IMR-90 (cell line): ENCODE results near the gene ALS2CL. TPM values are rescaled to one million over a fixed set of nuclear protein-coding genes. Genes with fewer than 3 reads are reported as not detected.

ENCODE experiments used
- ATAC-seq: fragments of 200-7000 bp; cut with Tn5 transposase; 2 replicates; pipeline ENCODE4 v1.9.1; 2020; ENCODE audit warnings: low read depth, mild to moderate bottlenecking, moderate library complexity
- BruUV-seq: library from RNA; stranded (reverse); fragments of 400-500 nt; replicated peaks from 2 replicates; lab custom pipeline; 2021; lab: Mats Ljungman, UMichigan
- CTCF ChIA-PET: fragments of 300-600 bp; formaldehyde crosslinking; extraction: SDS; loops from one replicate; lab custom pipeline; 2021; ENCODE audit warnings: antibody characterized with exemption; lab: Yijun Ruan, JAX
- POLR2A ChIA-PET: fragments of 300-600 bp; sonication (Branson Sonifier 250); formaldehyde crosslinking; loops from one replicate; lab custom pipeline; 2022; ENCODE audit warnings: antibody characterized with exemption; ENCODE audit not compliant: unreplicated experiment; lab: Charles Lee
- DNase-seq: peaks from one replicate; pipeline ENCODE4 v3.0.0; 2013
- H2AFZ ChIP-seq: replicated peaks from 2 replicates; pipeline ENCODE3; 2013; ENCODE audit warnings: low read length, mild to moderate bottlenecking; ENCODE audit not compliant: poor library complexity
- H2AK5ac ChIP-seq: 2 replicates; pipeline ENCODE4 v1.6.1; 2013; ENCODE audit warnings: low read depth, low read length, inconsistent platforms
- H2AK9ac ChIP-seq: replicated peaks from 2 replicates; pipeline ENCODE3; 2013; ENCODE audit warnings: mild to moderate bottlenecking, low read depth, low read length, moderate library complexity; ENCODE audit not compliant: poor library complexity
- H2BK120ac ChIP-seq: 2 replicates; pipeline ENCODE4 v1.6.1; 2013; ENCODE audit warnings: low read depth, low read length, inconsistent platforms
- H2BK15ac ChIP-seq: 3 replicates; pipeline ENCODE4 v1.6.1; 2013; ENCODE audit warnings: low read depth, low read length, inconsistent platforms
- H2BK20ac ChIP-seq: 2 replicates; pipeline ENCODE4 v1.6.1; 2013; ENCODE audit warnings: low read depth, mild to moderate bottlenecking, inconsistent platforms, low read length, moderate library complexity
- H2BK5ac ChIP-seq: 2 replicates; pipeline ENCODE4 v1.6.1; 2013; ENCODE audit warnings: mild to moderate bottlenecking, low read depth, low read length, inconsistent platforms; ENCODE audit not compliant: poor library complexity, severe bottlenecking
- H3K14ac ChIP-seq: replicated peaks from 2 replicates; pipeline ENCODE4 v1.6.1; 2013; ENCODE audit warnings: low read depth, low read length, inconsistent platforms
- H3K18ac ChIP-seq: 2 replicates; pipeline ENCODE4 v1.6.1; 2013; ENCODE audit warnings: low read depth, low read length, control low read depth
- H3K23ac ChIP-seq: 2 replicates; pipeline ENCODE4 v1.6.1; 2013; ENCODE audit warnings: low read depth, low read length, inconsistent platforms
- H3K27ac ChIP-seq: 2 replicates; pipeline ENCODE4 v1.5.1; 2013; ENCODE audit warnings: mild to moderate bottlenecking, control low read depth, low read length; ENCODE audit not compliant: insufficient read depth
- H3K27me3 ChIP-seq: 2 replicates; pipeline ENCODE4 v1.6.1; 2013; ENCODE audit warnings: low read length; ENCODE audit not compliant: control insufficient read depth, insufficient read depth
- H3K36me3 ChIP-seq: 2 replicates; pipeline ENCODE4 v1.6.1; 2013; ENCODE audit warnings: low read length, mixed read lengths; ENCODE audit not compliant: control insufficient read depth, insufficient read depth
- H3K4ac ChIP-seq: 2 replicates; pipeline ENCODE4 v1.6.1; 2013; ENCODE audit warnings: low read depth, low read length, inconsistent platforms
- H3K4me1 ChIP-seq: 2 replicates; pipeline ENCODE4 v1.6.1; 2013; ENCODE audit warnings: low read length, mixed read lengths; ENCODE audit not compliant: control insufficient read depth, insufficient read depth
- H3K4me2 ChIP-seq: 2 replicates; pipeline ENCODE4 v1.6.1; 2013; ENCODE audit warnings: low read depth, mild to moderate bottlenecking, control low read depth, low read length, moderate library complexity
- H3K4me3 ChIP-seq: 2 replicates; pipeline ENCODE4 v1.5.1; 2013; ENCODE audit warnings: low read depth, mild to moderate bottlenecking, control low read depth, low read length, moderate library complexity; ENCODE audit not compliant: insufficient read depth
- H3K56ac ChIP-seq: 2 replicates; pipeline ENCODE4 v1.6.1; 2013; ENCODE audit warnings: low read length, inconsistent platforms; ENCODE audit not compliant: insufficient read depth; ENCODE audit errors: extremely low read depth
- H3K79me1 ChIP-seq, 2 experiments: 2 replicates each; pipeline ENCODE4 v1.6.1; 2013; ENCODE audit warnings: low read length in 2 of 2, inconsistent platforms in 1 of 2, low read depth in 1 of 2
- H3K9ac ChIP-seq: 2 replicates; pipeline ENCODE4 v1.6.1; 2013; ENCODE audit warnings: low read depth, low read length, control low read depth
- H3K9me1 ChIP-seq: 2 replicates; pipeline ENCODE4 v1.6.1; 2013; ENCODE audit warnings: low read length, inconsistent platforms; ENCODE audit not compliant: insufficient read depth
- H3K9me3 ChIP-seq: 2 replicates; pipeline ENCODE4 v1.6.1; 2013; ENCODE audit warnings: low read length; ENCODE audit not compliant: control insufficient read depth, insufficient read depth
- H4K20me1 ChIP-seq: 2 replicates; pipeline ENCODE4 v1.6.1; 2013; ENCODE audit warnings: low read length, inconsistent platforms; ENCODE audit not compliant: insufficient read depth
- H4K5ac ChIP-seq: 2 replicates; pipeline ENCODE4 v1.6.1; 2013; ENCODE audit warnings: mild to moderate bottlenecking, low read depth, low read length, control low read depth
- H4K8ac ChIP-seq, 2 experiments: 2 replicates each; pipeline ENCODE4 v1.6.1; 2013; ENCODE audit warnings: low read depth in 2 of 2, low read length in 2 of 2, control low read depth in 1 of 2, inconsistent platforms in 1 of 2
- H4K91ac ChIP-seq: 2 replicates; pipeline ENCODE4 v1.6.1; 2013; ENCODE audit warnings: low read depth, low read length, inconsistent platforms; ENCODE audit not compliant: insufficient read depth
- BHLHE40 ChIP-seq: fragments of 150-350 bp; IDR thresholded peaks from 2 replicates; pipeline ENCODE4 v1.6.1; 2016; ENCODE audit warnings: mild to moderate bottlenecking, low read depth, low read length
- CEBPB ChIP-seq: IDR thresholded peaks from 2 replicates; pipeline ENCODE4 v1.6.1; 2012; ENCODE audit warnings: low read depth, low read length, improper control_type of control experiment
- CHD1 ChIP-seq: IDR thresholded peaks from 2 replicates; pipeline ENCODE4 v1.6.1; 2012; ENCODE audit warnings: low read depth, low read length, improper control_type of control experiment
- FOS ChIP-seq: fragments of 150-350 bp; IDR thresholded peaks from 2 replicates; pipeline ENCODE4 v1.6.1; 2016; ENCODE audit warnings: low read depth, low read length
- MAFK ChIP-seq: IDR thresholded peaks from 2 replicates; pipeline ENCODE4 v1.6.1; 2012; ENCODE audit warnings: low read depth, low read length, improper control_type of control experiment
- MAZ ChIP-seq: IDR thresholded peaks from 2 replicates; pipeline ENCODE4 v1.6.1; 2012; ENCODE audit warnings: low read depth, mild to moderate bottlenecking, low read length, improper control_type of control experiment, moderate library complexity, borderline replicate concordance
- MXI1 ChIP-seq: IDR thresholded peaks from 2 replicates; pipeline ENCODE4 v1.6.1; 2012; ENCODE audit warnings: low read depth, mild to moderate bottlenecking, low read length, moderate library complexity, borderline replicate concordance
- NFE2L2 ChIP-seq: fragments of 150-350 bp; IDR thresholded peaks from 2 replicates; pipeline ENCODE4 v1.6.1; 2016; ENCODE audit warnings: low read depth, mild to moderate bottlenecking, low read length
- POLR2A ChIP-seq: IDR thresholded peaks from 2 replicates; pipeline ENCODE4 v1.6.1; 2012; ENCODE audit warnings: mild to moderate bottlenecking, low read depth, low read length
- RAD21 ChIP-seq: IDR thresholded peaks from 2 replicates; pipeline ENCODE4 v1.6.1; 2012; ENCODE audit warnings: low read length, improper control_type of control experiment
- RCOR1 ChIP-seq: IDR thresholded peaks from 2 replicates; pipeline ENCODE4 v1.6.1; 2012; ENCODE audit warnings: mild to moderate bottlenecking, low read length, improper control_type of control experiment; ENCODE audit not compliant: insufficient replicate concordance
- RFX5 ChIP-seq: IDR thresholded peaks from 2 replicates; pipeline ENCODE4 v1.8.0; 2012; ENCODE audit warnings: low read depth, mild to moderate bottlenecking, low read length, moderate library complexity
- SMC3 ChIP-seq: fragments of 150-350 bp; IDR thresholded peaks from 2 replicates; pipeline ENCODE4 v1.6.1; 2016; ENCODE audit warnings: low read depth, mild to moderate bottlenecking, antibody characterized with exemption, low read length, moderate library complexity
- WGBS, 2 experiments: methylation state at CpG; one replicate each; pipeline versions ENCODE4 v1.1.5 to v1.1.7; 2013; ENCODE audit warnings: missing lambda C conversion rate in 2 of 2; ENCODE audit not compliant: insufficient read length in 1 of 2; ENCODE audit errors: extremely low coverage in 2 of 2; 5-methylcytosine and 5-hydroxymethylcytosine counted together
- dilution Hi-C: fragments of 300-500 bp; cut with HindIII; formaldehyde crosslinking; loops from one replicate; pipeline ENCODE4 v1.14.3; 2018; ENCODE audit warnings: low sequenced_read_pairs; ENCODE audit not compliant: unreplicated experiment
- in situ Hi-C: fragments of 300-500 bp; cut with MboI; formaldehyde crosslinking; loops from 3 replicates; pipeline ENCODE4 v1.14.3; 2019; ENCODE audit warnings: low sequenced_read_pairs, inconsistent platforms, mixed read lengths
- intact Hi-C: fragments of 100-400 bp; cut with micrococcal nuclease; formaldehyde crosslinking; loops from 2 replicates; pipeline ENCODE4 v1.10.0; 2022
- polyA plus RNA-seq, 3 experiments: library from polyadenylated mRNA; depleted of rRNA; stranded (reverse); fragments of >200 nt; gene quantifications; 2 replicates each; pipeline ENCODE4 v1.2.3, GENCODE V29; 2012; ENCODE audit warnings: low replicate concordance in 1 of 3
- total RNA-seq: library from RNA; depleted of rRNA; stranded (reverse); fragments of >200 nt; gene quantifications from 2 replicates; pipeline ENCODE4 v1.2.3, GENCODE V29; 2012
- TF ChIP-seq, protein P1 (sequence below): fragments of 150-350 bp; IDR thresholded peaks from 2 replicates; pipeline ENCODE4 v1.6.1; 2016; ENCODE audit warnings: low read depth, mild to moderate bottlenecking, low read length, moderate library complexity, borderline replicate concordance
- TF ChIP-seq, protein P2 (sequence below): fragments of 150-350 bp; IDR thresholded peaks from 2 replicates; pipeline ENCODE4 v1.6.1; 2017; ENCODE audit warnings: mild to moderate bottlenecking, antibody characterized with exemption, low read length, low read depth
- TF ChIP-seq, protein P3 (sequence below): conservative IDR thresholded peaks from 2 replicates; pipeline ENCODE4 v1.5.1; 2012; ENCODE audit warnings: mild to moderate bottlenecking, low read depth, low read length, improper control_type of control experiment

The ALS2CL gene
- total and polyA plus RNA-seq, 2 of the 4 experiments (the other 2 are of a cell fraction) = 2.2 to 4.8 TPM

DNA sequence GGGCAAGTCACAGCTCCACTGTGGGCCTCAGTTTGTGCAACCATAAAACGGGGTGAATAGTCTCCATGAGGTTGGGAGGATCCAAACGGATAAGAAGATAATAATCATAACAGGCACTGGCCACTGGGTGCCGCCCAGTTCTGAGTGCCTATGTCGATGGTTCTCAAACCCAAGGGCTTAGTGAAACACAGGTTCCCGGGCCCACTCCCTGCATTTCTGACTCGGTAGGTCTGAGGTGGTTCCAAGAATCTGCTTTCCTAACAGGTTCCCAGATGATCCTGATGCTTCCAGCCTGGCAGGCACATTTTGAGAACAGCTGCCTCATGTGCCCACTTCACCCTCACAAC lies 21.2 kb downstream of the ALS2CL start:
- ATAC-seq = no peak
- H3K14ac ChIP-seq = no peak overlapping the region
- H3K56ac ChIP-seq = no peak overlapping the region
- H2BK15ac ChIP-seq = no peak overlapping the region
- no peaks in the 10 kb centered on the region for H4K20me1 ChIP-seq
- H2BK20ac ChIP-seq = no peak overlapping the region
- peaks cover 2% of the 10 kb centered on the region; the same call in 1 of the 2 replicates for H3K4me1 ChIP-seq
- no peak overlapping the region for H3K23ac ChIP-seq
- no peak overlapping the region for H2AFZ ChIP-seq
- ChIA-PET POLR2A (no interaction called here), CTCF (interaction anchor here (1.2 to 1.4 kb wide), 2 partner anchors 9 to 42 kb away, joined by 3 read pairs; no protein-coding TSS in a partner anchor)
- BruUV-seq = no TSS peak
- no peak overlapping the region for H3K27ac ChIP-seq
- no peak overlapping the region for H3K18ac ChIP-seq
- peaks cover 5% of the 10 kb centered on the region; the same call in 1 of the 2 replicates for H3K36me3 ChIP-seq
- no peaks in the 10 kb centered on the region for H3K9me1 ChIP-seq
- no peaks in the 10 kb centered on the region for H3K9me3 ChIP-seq
- no peak overlapping the region for H3K4me3 ChIP-seq
- dilution Hi-C loops (no loop called here), intact Hi-C loops (no loop called here), in situ Hi-C loops (no loop called here)
- WGBS, 2 experiments = no CpG with 5 or more reads among the region's 6 CpGs
- no peaks in the 10 kb centered on the region for H3K27me3 ChIP-seq
- no peak overlapping the region for H3K4ac ChIP-seq
- no peak overlapping the region for H3K4me2 ChIP-seq
- no peak overlapping the region for H2AK5ac ChIP-seq
- H4K8ac ChIP-seq = no peak overlapping the region
- H4K91ac ChIP-seq = no peak overlapping the region
- no peak overlapping the region for H3K9ac ChIP-seq
- DNase-seq = no peak
- no peak for TF ChIP-seq CEBPB
- TF ChIP-seq, protein P1, sequence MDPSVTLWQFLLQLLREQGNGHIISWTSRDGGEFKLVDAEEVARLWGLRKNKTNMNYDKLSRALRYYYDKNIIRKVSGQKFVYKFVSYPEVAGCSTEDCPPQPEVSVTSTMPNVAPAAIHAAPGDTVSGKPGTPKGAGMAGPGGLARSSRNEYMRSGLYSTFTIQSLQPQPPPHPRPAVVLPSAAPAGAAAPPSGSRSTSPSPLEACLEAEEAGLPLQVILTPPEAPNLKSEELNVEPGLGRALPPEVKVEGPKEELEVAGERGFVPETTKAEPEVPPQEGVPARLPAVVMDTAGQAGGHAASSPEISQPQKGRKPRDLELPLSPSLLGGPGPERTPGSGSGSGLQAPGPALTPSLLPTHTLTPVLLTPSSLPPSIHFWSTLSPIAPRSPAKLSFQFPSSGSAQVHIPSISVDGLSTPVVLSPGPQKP = no peak
- TF ChIP-seq, protein P2, sequence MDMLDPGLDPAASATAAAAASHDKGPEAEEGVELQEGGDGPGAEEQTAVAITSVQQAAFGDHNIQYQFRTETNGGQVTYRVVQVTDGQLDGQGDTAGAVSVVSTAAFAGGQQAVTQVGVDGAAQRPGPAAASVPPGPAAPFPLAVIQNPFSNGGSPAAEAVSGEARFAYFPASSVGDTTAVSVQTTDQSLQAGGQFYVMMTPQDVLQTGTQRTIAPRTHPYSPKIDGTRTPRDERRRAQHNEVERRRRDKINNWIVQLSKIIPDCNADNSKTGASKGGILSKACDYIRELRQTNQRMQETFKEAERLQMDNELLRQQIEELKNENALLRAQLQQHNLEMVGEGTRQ = no peak
- no peak for TF ChIP-seq SMC3
- TF ChIP-seq NFE2L2 = no peak
- TF ChIP-seq, protein P3, sequence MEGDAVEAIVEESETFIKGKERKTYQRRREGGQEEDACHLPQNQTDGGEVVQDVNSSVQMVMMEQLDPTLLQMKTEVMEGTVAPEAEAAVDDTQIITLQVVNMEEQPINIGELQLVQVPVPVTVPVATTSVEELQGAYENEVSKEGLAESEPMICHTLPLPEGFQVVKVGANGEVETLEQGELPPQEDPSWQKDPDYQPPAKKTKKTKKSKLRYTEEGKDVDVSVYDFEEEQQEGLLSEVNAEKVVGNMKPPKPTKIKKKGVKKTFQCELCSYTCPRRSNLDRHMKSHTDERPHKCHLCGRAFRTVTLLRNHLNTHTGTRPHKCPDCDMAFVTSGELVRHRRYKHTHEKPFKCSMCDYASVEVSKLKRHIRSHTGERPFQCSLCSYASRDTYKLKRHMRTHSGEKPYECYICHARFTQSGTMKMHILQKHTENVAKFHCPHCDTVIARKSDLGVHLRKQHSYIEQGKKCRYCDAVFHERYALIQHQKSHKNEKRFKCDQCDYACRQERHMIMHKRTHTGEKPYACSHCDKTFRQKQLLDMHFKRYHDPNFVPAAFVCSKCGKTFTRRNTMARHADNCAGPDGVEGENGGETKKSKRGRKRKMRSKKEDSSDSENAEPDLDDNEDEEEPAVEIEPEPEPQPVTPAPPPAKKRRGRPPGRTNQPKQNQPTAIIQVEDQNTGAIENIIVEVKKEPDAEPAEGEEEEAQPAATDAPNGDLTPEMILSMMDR = no peak
- TF ChIP-seq CHD1 = no peak
- TF ChIP-seq MXI1 = no peak
- TF ChIP-seq RAD21 = no peak
- no peak for TF ChIP-seq FOS
- no peak for TF ChIP-seq MAFK
- no peak for TF ChIP-seq RFX5
- TF ChIP-seq POLR2A = no peak
- no peak for TF ChIP-seq RCOR1
- no peak for TF ChIP-seq BHLHE40
- TF ChIP-seq MAZ = no peak
- H3K79me1 ChIP-seq = no peaks in the 10 kb centered on the region
- no peak overlapping the region for H2BK120ac ChIP-seq
- no peak overlapping the region for H2AK9ac ChIP-seq
- no peak overlapping the region for H4K5ac ChIP-seq
- H2BK5ac ChIP-seq = no peak overlapping the region
